K562 (cell line): ENCODE results near the gene ZBTB22. TPM values are rescaled to one million over a fixed set of nuclear protein-coding genes. Genes with fewer than 3 reads are reported as not detected.

ENCODE experiments used
- DMBX1 ChIP-seq: fragments of 250-450 bp; sonication (Bioruptor Pico); IDR thresholded peaks from 2 replicates; pipeline ENCODE4 v1.8.0; 2022; ENCODE audit warnings: inconsistent platforms, mild to moderate bottlenecking, moderate library complexity, borderline replicate concordance
- GTF2F1 ChIP-seq: IDR thresholded peaks from 2 replicates; pipeline ENCODE4 v1.6.1; 2011; ENCODE audit warnings: low read depth, low read length, improper control_type of control experiment
- LCOR ChIP-seq: sonication (generic); formaldehyde crosslinking; IDR thresholded peaks from 2 replicates; pipeline ENCODE4 v1.8.0; 2022; ENCODE audit warnings: mild to moderate bottlenecking, missing genetic modification reagents
- MYNN ChIP-seq, 2 experiments: sonication (generic); formaldehyde crosslinking in 1 of 2; IDR thresholded peaks; 2 replicates each; pipeline versions ENCODE4 v1.5.0 to v1.6.1; 2016 to 2020; ENCODE audit warnings: antibody characterized with exemption in 1 of 2, missing genetic modification reagents in 1 of 2
- NCOA2 ChIP-seq, 2 experiments: fragments of 450-650 bp; IDR thresholded peaks; 2 replicates each; pipeline ENCODE4 v1.6.1; 2018; ENCODE audit warnings: mild to moderate bottlenecking in 2 of 2, moderate library complexity in 1 of 2; ENCODE audit not compliant: partially characterized antibody in 2 of 2
- NFATC3 ChIP-seq: fragments of 450-650 bp; IDR thresholded peaks from 2 replicates; pipeline ENCODE4 v1.6.1; 2017; ENCODE audit warnings: mild to moderate bottlenecking
- PBX2 ChIP-seq, 2 experiments: IDR thresholded peaks in 1 of 2; conservative IDR thresholded peaks in 1 of 2; 2 replicates each; pipeline ENCODE4 v1.6.1; 2016; ENCODE audit warnings: low read depth in 2 of 2, mild to moderate bottlenecking in 1 of 2, missing compliant biosample characterization in 1 of 2, missing genetic modification characterization in 1 of 2, moderate library complexity in 1 of 2
- POLR2AphosphoS5 ChIP-seq: IDR thresholded peaks from 2 replicates; pipeline ENCODE4 v1.6.1; 2011; ENCODE audit warnings: mild to moderate bottlenecking, low read depth, low read length, moderate library complexity; ENCODE audit not compliant: control insufficient read depth, insufficient read depth
- THAP12 ChIP-seq: fragments of 250-450 bp; sonication (Bioruptor Pico); IDR thresholded peaks from 2 replicates; pipeline ENCODE4 v1.9.0; 2021; ENCODE audit warnings: mild to moderate bottlenecking, inconsistent platforms
- WHSC1 ChIP-seq: IDR thresholded peaks from one replicate; pipeline ENCODE4 v1.6.1; 2012; ENCODE audit warnings: low read length, control low read depth, inconsistent platforms
- YY1 ChIP-seq, 3 experiments: IDR thresholded peaks; 2 replicates each; pipeline ENCODE4 v1.6.1; 2011; ENCODE audit warnings: low read length in 2 of 3, mild to moderate bottlenecking in 2 of 3, moderate library complexity in 2 of 3, borderline replicate concordance in 1 of 3, control low read depth in 1 of 3, low read depth in 1 of 3; ENCODE audit not compliant: insufficient read depth in 3 of 3, insufficient replicate concordance in 2 of 3, control insufficient read depth in 1 of 3, insufficient read length in 1 of 3; ENCODE audit errors: extremely low read depth in 1 of 3
- ZNF174 ChIP-seq: fragments of 250-450 bp; sonication (Bioruptor Pico); IDR thresholded peaks from 2 replicates; pipeline ENCODE4 v1.4.0; 2020; ENCODE audit warnings: mild to moderate bottlenecking
- ZNF23 ChIP-seq: fragments of 250-450 bp; sonication (Bioruptor Pico); IDR thresholded peaks from 2 replicates; pipeline ENCODE4 v1.4.0; 2020; ENCODE audit warnings: mild to moderate bottlenecking
- ZNF639 ChIP-seq, 2 experiments: fragments of 200-800 bp in 1 of 2; sonication (Bioruptor generic) in 1 of 2; sonication (generic) in 1 of 2; formaldehyde crosslinking in 1 of 2; IDR thresholded peaks in 1 of 2; conservative IDR thresholded peaks in 1 of 2; 2 replicates each; pipeline versions ENCODE4 v1.5.0 to v1.6.1; 2016 to 2020; ENCODE audit warnings: missing compliant biosample characterization in 1 of 2, missing genetic modification characterization in 1 of 2, missing genetic modification reagents in 1 of 2
- ZNF785 ChIP-seq: fragments of 250-450 bp; sonication (Bioruptor Pico); IDR thresholded peaks from 2 replicates; pipeline ENCODE4 v1.4.0; 2020; ENCODE audit warnings: mild to moderate bottlenecking
- polyA plus RNA-seq, 8 experiments: library from polyadenylated mRNA; depleted of rRNA in 4 of 8; stranded (reverse) in 5 of 8; unstranded in 3 of 8; fragments of >200 nt; fragmentation: Nextera tagmentation in 2 of 8; fragmentation: Illumina TruSeq in 1 of 8; extraction: Ambion mirVana in 2 of 8; extraction: Trizol in 1 of 8; gene quantifications; 2 replicates each; pipeline versions ENCODE4 v1.2.1 to v1.2.3, GENCODE V29; 2011 to 2014; ENCODE audit warnings: inconsistent platforms in 1 of 8, missing spikeins in 1 of 8
- total RNA-seq, 7 experiments: library from RNA; depleted of rRNA in 6 of 7; stranded (reverse); fragments of >200 nt in 6 of 7; fragmentation: Illumina TruSeq in 2 of 7; extraction: Trizol in 2 of 7; gene quantifications; 2 replicates each; pipeline versions ENCODE4 v1.2.1 to v1.2.3, GENCODE V29; 2011 to 2021; ENCODE audit warnings: low replicate concordance in 1 of 7

The ZBTB22 gene
- total and polyA plus RNA-seq, 9 of the 15 experiments (the other 6 are each of a cell fraction or from before 2014, with no cell fraction given): 0.21 to 11.9 (median 7.1) TPM

- no peak for TF ChIP-seq PBX2 (CRISPR knock-in tag; IDR thresholded peaks at IDR 0.05; ENCODE audit: low read depth)
- no peak for TF ChIP-seq PBX2 (tag; conservative IDR thresholded peaks at IDR 0.05; ENCODE audit: low read depth)
- no peak for TF ChIP-seq THAP12 (CRISPR knock-in tag)
- no peak for TF ChIP-seq NCOA2 (IDR thresholded peaks at IDR 0.05; ENCODE audit: partially characterized antibody in 2 of 2)
- peak; percentile 77 for TF ChIP-seq POLR2AphosphoS5
- TF ChIP-seq ZNF23: no peak
- peak; percentile 86 for TF ChIP-seq LCOR (CRISPR knock-in tag)
- TF ChIP-seq NFATC3: no peak
- no peak for TF ChIP-seq MYNN (IDR thresholded peaks at IDR 0.05)
- no peak for TF ChIP-seq MYNN (CRISPR knock-in tag; IDR thresholded peaks at IDR 0.05)
- no peak for TF ChIP-seq GTF2F1
- no peak for TF ChIP-seq ZNF174 (CRISPR knock-in tag)
- TF ChIP-seq DMBX1 (CRISPR knock-in tag): peak; percentile 47; the same call in 1 of the 2 replicates
- TF ChIP-seq ZNF639 (CRISPR knock-in tag; conservative IDR thresholded peaks at IDR 0.05 in 1 of 2, IDR thresholded peaks at IDR 0.05 in 1 of 2): peak in 1 of 2 experiments; percentile 89; a peak in 1 of 4 replicates
- TF ChIP-seq YY1 (IDR thresholded peaks at IDR 0.05; ENCODE audit: borderline replicate concordance in 1 of 3, control insufficient read depth in 1 of 3, extremely low read depth in 1 of 3, insufficient read depth in 3 of 3, insufficient read length in 1 of 3, insufficient replicate concordance in 2 of 3, low read depth in 1 of 3, low read length in 2 of 3): peak; percentile 97 to 99 (median 99)
- no peak for TF ChIP-seq WHSC1
- no peak for TF ChIP-seq ZNF785 (CRISPR knock-in tag)
Observed at GRCh38 chr6:33288921-33289783, 28.4 kb downstream of the ZBTB22 start, which contains the start of the genes PFDN6 and WDR46 (continued).
